Heart left ventricle (tissue), 13 donors: ENCODE measurements around the gene MS4A10.

Experiments used
- POLR2A ChIP-seq, 2 donors: fragments of 450-650 bp; IDR thresholded peaks; one replicate each; pipeline ENCODE4 v1.6.1; 2017; ENCODE audit warnings: antibody characterized with exemption in 2 of 2, mild to moderate bottlenecking in 2 of 2, moderate library complexity in 2 of 2
- TF ChIP-seq, protein P1 (sequence below), 12 donors: fragments of 200-600 bp; sonication (generic) in 4 of 12; IDR thresholded peaks; one replicate each; pipeline versions ENCODE4 v1.5.0 to v1.8.0; 2018 to 2022; ENCODE audit warnings: antibody characterized with exemption in 12 of 12, mild to moderate bottlenecking in 5 of 12
- donor health status: ischemic (EF 13 %, LVEDD 7.1; RV severe dilation, severe dysfunction).
- donor health status: DM: no; HTN: yes; CAD: no.
- donor health status: DM: no; HTN: no; CAD: no.
- donor health status: ischemic (EF 25% LVEDD 6.9; RV normal size, moderate dysfunction).
- donor health status: ischemic (EF 25% LVEDD 5.7; RV mildly dilated, moderate dysfunction).
- donor health status: ischemic (EF 35%, LVEDD 5.7; RV mildly dilated, moderate dysfunction).
- donor health status: nonischemic (EF 11% LVEDD 7.7; RV severe dilation, severe dysfunction).
- donor health status: DM: yes; HTN: yes; CAD: no.
- donor health status: PGD.
- donor health status: ischemic (EF 29% LVEDD 5.4; RV normal size, mild dysfunction).
- donor health status: nonischemic (EF 23%, LVEDD 6.1; RV moderate dilation, normal function).

DNA sequence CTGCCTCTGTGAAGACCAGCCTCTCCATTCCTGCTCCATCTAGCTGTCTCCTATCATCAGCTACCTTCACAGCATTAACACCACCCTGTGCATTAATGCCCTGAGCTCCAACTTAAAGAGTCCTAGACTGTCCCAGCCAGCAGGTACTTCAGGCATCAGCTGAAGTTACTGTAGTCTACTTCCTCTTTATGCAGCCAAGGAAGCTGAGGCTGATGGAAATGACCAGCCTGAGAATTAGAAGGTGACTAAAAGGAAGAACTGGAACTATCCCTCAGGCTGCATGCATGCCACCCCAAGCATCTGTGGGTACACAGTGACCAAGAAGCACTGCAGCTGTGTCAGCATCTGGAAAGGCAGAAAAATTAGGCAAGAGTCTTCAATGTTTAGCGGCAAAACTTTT, 28.2 kb downstream of the MS4A10 start:
- TF ChIP-seq, protein P1, sequence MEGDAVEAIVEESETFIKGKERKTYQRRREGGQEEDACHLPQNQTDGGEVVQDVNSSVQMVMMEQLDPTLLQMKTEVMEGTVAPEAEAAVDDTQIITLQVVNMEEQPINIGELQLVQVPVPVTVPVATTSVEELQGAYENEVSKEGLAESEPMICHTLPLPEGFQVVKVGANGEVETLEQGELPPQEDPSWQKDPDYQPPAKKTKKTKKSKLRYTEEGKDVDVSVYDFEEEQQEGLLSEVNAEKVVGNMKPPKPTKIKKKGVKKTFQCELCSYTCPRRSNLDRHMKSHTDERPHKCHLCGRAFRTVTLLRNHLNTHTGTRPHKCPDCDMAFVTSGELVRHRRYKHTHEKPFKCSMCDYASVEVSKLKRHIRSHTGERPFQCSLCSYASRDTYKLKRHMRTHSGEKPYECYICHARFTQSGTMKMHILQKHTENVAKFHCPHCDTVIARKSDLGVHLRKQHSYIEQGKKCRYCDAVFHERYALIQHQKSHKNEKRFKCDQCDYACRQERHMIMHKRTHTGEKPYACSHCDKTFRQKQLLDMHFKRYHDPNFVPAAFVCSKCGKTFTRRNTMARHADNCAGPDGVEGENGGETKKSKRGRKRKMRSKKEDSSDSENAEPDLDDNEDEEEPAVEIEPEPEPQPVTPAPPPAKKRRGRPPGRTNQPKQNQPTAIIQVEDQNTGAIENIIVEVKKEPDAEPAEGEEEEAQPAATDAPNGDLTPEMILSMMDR (IDR thresholded peaks at IDR 0.05), result no peak
- TF ChIP-seq POLR2A (IDR thresholded peaks at IDR 0.05), result no peak
